Testis (tissue), 5 donors: ENCODE results near the gene U2AF1. TPM values are rescaled to one million over a fixed set of nuclear protein-coding genes. Genes with fewer than 3 reads are reported as not detected.
A peak's percentile ranks its signal among the peaks of the same experiment; 100 is the strongest.
"Not testable (repeated sequence)": the region's sequence is repeated elsewhere in the genome, so short reads cannot be mapped to it uniquely, and the experiment has no call there.

ENCODE experiments used
- DNase-seq: peaks from one replicate; pipeline ENCODE4 v3.0.0-alpha.2; 2019
- H3K27ac ChIP-seq, 2 donors: fragments of 200-600 bp; sonication (generic); one replicate each; pipeline ENCODE4 v1.5.1; 2019
- H3K27me3 ChIP-seq: fragments of 200-600 bp; sonication (generic); one replicate; pipeline ENCODE4 v1.5.1; 2019
- H3K36me3 ChIP-seq: fragments of 200-600 bp; sonication (generic); one replicate; pipeline ENCODE4 v1.5.1; 2017; ENCODE audit warnings: low read depth; ENCODE audit errors: missing control alignments
- H3K4me1 ChIP-seq: fragments of 200-600 bp; sonication (generic); one replicate; pipeline ENCODE4 v1.5.1; 2019
- H3K4me3 ChIP-seq, 2 donors: fragments of 200-600 bp; sonication (generic); one replicate each; pipeline ENCODE4 v1.5.1; 2017 to 2019
- H3K9me3 ChIP-seq: fragments of 200-600 bp; sonication (generic); one replicate; pipeline ENCODE4 v1.5.1; 2017
- WGBS, 2 donors: methylation state at CpG; one replicate each; pipeline ENCODE4 v1.1.5; 2018; 5-methylcytosine and 5-hydroxymethylcytosine counted together
- intact Hi-C: fragments of 100-400 bp; cut with DNase I; formaldehyde crosslinking; loops from one replicate; pipeline ENCODE4 v1.15.1; 2023; ENCODE audit warnings: low total_unique reads
- long read RNA-seq, 2 donors: transcript quantifications; one replicate each; lab custom pipeline, GENCODE V29; 2026
- polyA plus RNA-seq: library from polyadenylated mRNA; stranded (reverse); fragments of 350-450 nt; fragmentation: Illumina TruSeq; extraction: RNeasy Lipid Tissue Mini Kit (QIAGEN cat#74804); gene quantifications from one replicate; pipeline ENCODE4 v1.2.3, GENCODE V29; 2014; ENCODE audit warnings: low read depth, low replicate concordance; ENCODE audit not compliant: insufficient read depth
- total RNA-seq, 2 donors: library from RNA; depleted of rRNA; stranded (reverse); fragments of >200 nt; gene quantifications; one replicate each; pipeline ENCODE4 v1.2.3, GENCODE V29; 2016

The U2AF1 gene
- total RNA-seq (10 to 100 TPM; 57.2 to 84.3 TPM), polyA plus RNA-seq (106 TPM)
- long read RNA-seq, donor 1, transcript U2AF1-202 (8 exons, 940 nt) = minor isoform, 15 of 60 reads
- long read RNA-seq, donor 1, transcript U2AF1-201 (8 exons, 962 nt) = major isoform, 45 of 60 reads
- long read RNA-seq, donor 1, partial matches to known transcripts = 0 of 60 reads
- long read RNA-seq, donor 1, other reads (novel, unspliced or antisense) = 0 of 60 reads
- long read RNA-seq, donor 2, transcript U2AF1-202 (8 exons, 940 nt) = minor isoform, 19 of 44 reads
- long read RNA-seq, donor 2, transcript U2AF1-201 (8 exons, 962 nt) = major isoform, 24 of 44 reads
- long read RNA-seq, donor 2, partial matches to known transcripts = 0 of 44 reads
- long read RNA-seq, donor 2, other reads (novel, unspliced or antisense) = 0 of 44 reads

- WGBS, 2 donors = no CpG with 5 or more reads among the region's 107 CpGs
- H3K4me1 ChIP-seq, H3K36me3 ChIP-seq, H3K9me3 ChIP-seq, H3K27me3 ChIP-seq, DNase-seq, intact Hi-C loops: not testable (repeated sequence)
- peak within 1 kb of the TSS in 1 of 2 donors; percentile 74 for H3K27ac ChIP-seq
- H3K4me3 ChIP-seq = peak within 1 kb of the TSS in 1 of 2 donors; percentile 64
Measured at GRCh38 chr21:43106965-43107793, at the start of gene U2AF1. TSS of gene U2AF1 (minus strand) at chr21:43107570. CDS start at chr21:43107494, 76 bp downstream.

GRCh38 chr21:43153601-43154000, 46.2 kb upstream of the U2AF1 start:
- H3K27me3 ChIP-seq, H3K4me1 ChIP-seq, H3K9me3 ChIP-seq, DNase-seq, intact Hi-C loops, H3K27ac ChIP-seq, H3K36me3 ChIP-seq, H3K4me3 ChIP-seq: not testable (repeated sequence)
- WGBS, 2 donors = no CpG with 5 or more reads among the region's 33 CpGs

GRCh38 chr21:43149344-43149743, 42.0 kb upstream of the U2AF1 start:
- H3K9me3 ChIP-seq, H3K27ac ChIP-seq, H3K4me1 ChIP-seq, H3K36me3 ChIP-seq, intact Hi-C loops, H3K27me3 ChIP-seq, H3K4me3 ChIP-seq, DNase-seq: not testable (repeated sequence)
- no CpG with 5 or more reads among the region's 11 CpGs for WGBS, 2 donors

GRCh38 chr21:43147999-43148398, 40.6 kb upstream of the U2AF1 start:
- WGBS, 2 donors = no CpG with 5 or more reads among the region's 7 CpGs
- H3K27me3 ChIP-seq, H3K9me3 ChIP-seq, H3K36me3 ChIP-seq, DNase-seq, H3K4me3 ChIP-seq, intact Hi-C loops, H3K4me1 ChIP-seq, H3K27ac ChIP-seq: not testable (repeated sequence)

GRCh38 chr21:43146637-43147036, 39.3 kb upstream of the U2AF1 start:
- H3K4me3 ChIP-seq, H3K9me3 ChIP-seq, H3K27me3 ChIP-seq, H3K27ac ChIP-seq, H3K4me1 ChIP-seq, DNase-seq, intact Hi-C loops, H3K36me3 ChIP-seq: not testable (repeated sequence)
- WGBS, 2 donors = no CpG with 5 or more reads among the region's 12 CpGs

- H3K4me3 ChIP-seq, H3K27ac ChIP-seq, H3K9me3 ChIP-seq, H3K4me1 ChIP-seq, H3K27me3 ChIP-seq, H3K36me3 ChIP-seq, DNase-seq, intact Hi-C loops: not testable (repeated sequence)
- WGBS, 2 donors = 63% methylated on average over 7 of the region's 17 CpGs; no CpG with 5 or more reads in 1 of the 2 donors
Measured at GRCh38 chr21:43141407-43141806, 34.0 kb upstream of the U2AF1 start.

GRCh38 chr21:43138944-43139343, 31.6 kb upstream of the U2AF1 start:
- intact Hi-C loops, DNase-seq: not testable (repeated sequence)
- WGBS, 2 donors = no CpG with 5 or more reads among the region's 8 CpGs

GRCh38 chr21:43134520-43134919, 27.1 kb upstream of the U2AF1 start:
- H3K36me3 ChIP-seq, H3K9me3 ChIP-seq, intact Hi-C loops, H3K4me3 ChIP-seq, H3K27ac ChIP-seq, H3K27me3 ChIP-seq, H3K4me1 ChIP-seq, DNase-seq: not testable (repeated sequence)
- WGBS, 2 donors = no CpG with 5 or more reads among the region's 10 CpGs

More at GRCh38 chr21:43138944-43139343, 31.6 kb upstream of the U2AF1 start:
- not testable (repeated sequence) for H3K9me3 ChIP-seq, H3K4me1 ChIP-seq, H3K36me3 ChIP-seq, H3K27me3 ChIP-seq, H3K27ac ChIP-seq, H3K4me3 ChIP-seq

- H3K36me3 ChIP-seq, H3K27me3 ChIP-seq, intact Hi-C loops, H3K27ac ChIP-seq, DNase-seq, H3K4me1 ChIP-seq, H3K9me3 ChIP-seq, H3K4me3 ChIP-seq: not testable (repeated sequence)
- WGBS, 2 donors = no CpG with 5 or more reads among the region's 7 CpGs
Measured at GRCh38 chr21:43130094-43130493, 22.7 kb upstream of the U2AF1 start.

- DNase-seq, H3K9me3 ChIP-seq, H3K4me1 ChIP-seq, H3K4me3 ChIP-seq, H3K36me3 ChIP-seq, H3K27ac ChIP-seq, H3K27me3 ChIP-seq, intact Hi-C loops: not testable (repeated sequence)
- WGBS, 2 donors = no CpG with 5 or more reads among the region's 4 CpGs
Measured at GRCh38 chr21:43115956-43116355, 8.6 kb upstream of the U2AF1 start.

GRCh38 chr21:43114483-43114882, 7.1 kb upstream of the U2AF1 start:
- H3K27ac ChIP-seq, H3K36me3 ChIP-seq, H3K4me1 ChIP-seq, H3K9me3 ChIP-seq, DNase-seq, H3K27me3 ChIP-seq, H3K4me3 ChIP-seq, intact Hi-C loops: not testable (repeated sequence)
- 96% methylated on average over 4 of the region's 6 CpGs; no CpG with 5 or more reads in 1 of the 2 donors for WGBS, 2 donors

GRCh38 chr21:43109006-43109405, 1.6 kb upstream of the U2AF1 start:
- H3K27me3 ChIP-seq, H3K4me3 ChIP-seq, H3K27ac ChIP-seq, DNase-seq, H3K36me3 ChIP-seq, H3K4me1 ChIP-seq, H3K9me3 ChIP-seq, intact Hi-C loops: not testable (repeated sequence)
- no CpG with 5 or more reads among the region's 7 CpGs for WGBS, 2 donors
